HepG2 (cell line): ENCODE data around the gene SLC7A10. TPM values are rescaled to one million over a fixed set of nuclear protein-coding genes. Genes with fewer than 3 reads are reported as not detected.

Source experiments
- ATAC-seq: fragments of 200-7000 bp; cut with Tn5 transposase; 3 replicates; pipeline ENCODE4 v1.9.1; 2020; ENCODE audit warnings: mild to moderate bottlenecking, moderate library complexity
- BruUV-seq: library from RNA; stranded (reverse); fragments of 400-500 nt; replicated peaks from 2 replicates; lab custom pipeline; 2021; lab: Mats Ljungman, UMichigan
- CTCF ChIA-PET: fragments of 300-600 bp; formaldehyde crosslinking; extraction: SDS; loops from one replicate; lab custom pipeline; 2021; ENCODE audit warnings: low total read pairs, inconsistent platforms, low intra/inter-chr PET ratio; lab: Yijun Ruan, JAX
- POLR2A ChIA-PET: fragments of 350-600 bp; sonication (Branson Sonifier 250); formaldehyde crosslinking; loops from one replicate; lab custom pipeline; 2020; ENCODE audit warnings: antibody characterized with exemption, inconsistent platforms; lab: Yijun Ruan, JAX
- DNase-seq: peaks from one replicate; pipeline ENCODE4 v3.0.0-alpha.2; 2015; ENCODE audit warnings: low spot score
- FAIRE-seq: peaks from 3 replicates; lab custom pipeline; 2011; peaks lifted over from hg19 to GRCh38; lab: Jason Lieb, UNC
- H2AFZ ChIP-seq: one replicate; pipeline ENCODE4 v1.6.1; 2011; ENCODE audit warnings: low read length, inconsistent platforms
- H3K27ac ChIP-seq: fragments of 300-600 bp; 3 replicates; pipeline ENCODE4 v1.8.0; 2011; ENCODE audit warnings: mixed run types, mild to moderate bottlenecking, mixed read lengths, low read length, inconsistent platforms; ENCODE audit not compliant: insufficient read depth; ENCODE audit errors: extremely low read length
- H3K27me3 ChIP-seq, 2 experiments: fragments of 200-600 bp in 1 of 2; 2 replicates in 1 of 2; 3 replicates in 1 of 2; pipeline versions ENCODE4 v1.6.0 to v1.8.0; 2011; ENCODE audit warnings: low read length in 2 of 2, mild to moderate bottlenecking in 2 of 2, moderate library complexity in 2 of 2, inconsistent platforms in 1 of 2; ENCODE audit not compliant: insufficient read depth in 2 of 2, control insufficient read depth in 1 of 2
- H3K36me3 ChIP-seq, 2 experiments: fragments of 200-600 bp in 1 of 2; replicated peaks in 1 of 2; 2 replicates in 1 of 2; 3 replicates in 1 of 2; pipeline versions ENCODE4 v1.5.1 to v1.8.0; 2011; ENCODE audit warnings: low read length in 2 of 2, inconsistent platforms in 1 of 2; ENCODE audit not compliant: insufficient read depth in 2 of 2, control insufficient read depth in 1 of 2
- H3K4me1 ChIP-seq: 2 replicates; pipeline ENCODE4 v1.5.1; 2012; ENCODE audit warnings: low read length, inconsistent platforms; ENCODE audit not compliant: insufficient read depth
- H3K4me2 ChIP-seq: 2 replicates; pipeline ENCODE4 v1.6.0; 2011; ENCODE audit warnings: low read depth, low read length, inconsistent platforms
- H3K4me3 ChIP-seq, 3 experiments: fragments of 200-600 bp in 1 of 3; sonication (generic), shearing (Covaris generic) in 1 of 3; replicated peaks in 1 of 3; 2 replicates each; pipeline ENCODE4 v1.5.1; 2011 to 2016; ENCODE audit warnings: low read length in 3 of 3, inconsistent platforms in 2 of 3, low read depth in 2 of 3, mild to moderate bottlenecking in 2 of 3, control low read depth in 1 of 3, mixed read lengths in 1 of 3; ENCODE audit not compliant: insufficient read depth in 1 of 3
- H3K79me2 ChIP-seq: one replicate; pipeline ENCODE4 v1.6.1; 2011; ENCODE audit warnings: low read length, inconsistent platforms; ENCODE audit not compliant: insufficient read depth
- H3K9ac ChIP-seq: 2 replicates; pipeline ENCODE4 v1.6.0; 2011; ENCODE audit warnings: mild to moderate bottlenecking, low read depth, low read length, inconsistent platforms; ENCODE audit not compliant: insufficient read depth
- H3K9me3 ChIP-seq: 2 replicates; pipeline ENCODE4 v1.5.1; 2012; ENCODE audit warnings: mild to moderate bottlenecking, low read length
- H4K20me1 ChIP-seq: 2 replicates; pipeline ENCODE4 v1.6.0; 2011; ENCODE audit warnings: inconsistent platforms, mild to moderate bottlenecking, low read length, moderate library complexity; ENCODE audit not compliant: insufficient read depth
- ADNP ChIP-seq: sonication (generic); formaldehyde crosslinking; IDR thresholded peaks from 2 replicates; pipeline ENCODE4 v1.4.0; 2020; ENCODE audit warnings: missing genetic modification reagents
- ATF4 ChIP-seq, 2 experiments: fragments of 450-650 bp in 1 of 2; sonication (generic) in 1 of 2; formaldehyde crosslinking; IDR thresholded peaks; 2 replicates each; pipeline versions ENCODE4 v1.5.0 to v1.8.0; 2020 to 2022; ENCODE audit warnings: mild to moderate bottlenecking in 1 of 2, missing genetic modification reagents in 1 of 2
- CHD4 ChIP-seq: fragments of 200-600 bp; sonication (generic); IDR thresholded peaks from 2 replicates; pipeline ENCODE4 v1.7.0; 2017; ENCODE audit warnings: mild to moderate bottlenecking, low read length, borderline replicate concordance
- CTCF ChIP-seq: sonication (generic); formaldehyde crosslinking; IDR thresholded peaks from 2 replicates; pipeline ENCODE4 v1.5.0; 2020; ENCODE audit warnings: mild to moderate bottlenecking, missing genetic modification reagents, moderate library complexity
- FOXC1 ChIP-seq: sonication (generic); formaldehyde crosslinking; IDR thresholded peaks from 2 replicates; pipeline ENCODE4 v1.8.0; 2022; ENCODE audit warnings: mild to moderate bottlenecking, missing genetic modification reagents, borderline replicate concordance
- JUN ChIP-seq: sonication (generic); formaldehyde crosslinking; IDR thresholded peaks from 2 replicates; pipeline ENCODE4 v1.4.0; 2020; ENCODE audit warnings: mild to moderate bottlenecking, missing genetic modification reagents
- MIER3 ChIP-seq: IDR thresholded peaks from 2 replicates; pipeline ENCODE4 v1.6.1; 2016; ENCODE audit warnings: missing compliant biosample characterization, borderline replicate concordance
- MYC ChIP-seq: sonication (generic); formaldehyde crosslinking; IDR thresholded peaks from 2 replicates; pipeline ENCODE4 v1.9.0; 2021; ENCODE audit warnings: missing genetic modification reagents, borderline replicate concordance
- SETDB1 ChIP-seq: sonication (generic); formaldehyde crosslinking; IDR thresholded peaks from 2 replicates; pipeline ENCODE4 v1.5.1; 2020; ENCODE audit warnings: missing genetic modification reagents, mild to moderate bottlenecking, borderline replicate concordance
- SIX1 ChIP-seq: sonication (generic); formaldehyde crosslinking; IDR thresholded peaks from 2 replicates; pipeline ENCODE4 v1.4.0; 2020; ENCODE audit warnings: missing genetic modification reagents, borderline replicate concordance
- SMC3 ChIP-seq: IDR thresholded peaks from 2 replicates; pipeline ENCODE4 v1.6.1; 2011; ENCODE audit warnings: low read length, improper control_type of control experiment
- SP4 ChIP-seq: sonication (generic); formaldehyde crosslinking; IDR thresholded peaks from 2 replicates; pipeline ENCODE4 v1.8.1; 2023; ENCODE audit warnings: mild to moderate bottlenecking, missing genetic modification reagents
- TBX2 ChIP-seq: sonication (generic); formaldehyde crosslinking; IDR thresholded peaks from 2 replicates; pipeline ENCODE4 v1.5.0; 2020; ENCODE audit warnings: missing genetic modification reagents, mild to moderate bottlenecking, borderline replicate concordance
- ZMYM4 ChIP-seq: sonication (generic); formaldehyde crosslinking; IDR thresholded peaks from 2 replicates; pipeline ENCODE4 v1.8.1; 2023; ENCODE audit warnings: mild to moderate bottlenecking, missing genetic modification reagents
- WGBS: methylation state at CpG from one replicate; pipeline ENCODE4 v1.1.6; 2017; ENCODE audit warnings: low lambda C conversion rate; 5-methylcytosine and 5-hydroxymethylcytosine counted together
- in situ Hi-C: cut with HindIII; loops from 2 replicates; pipeline ENCODE4 v1.10.0; 2017; ENCODE audit warnings: low pct_unique_long_range_greater_than_20kb; ENCODE audit not compliant: extremely low pct_ligation_motif_present
- intact Hi-C: fragments of 100-400 bp; cut with micrococcal nuclease; formaldehyde crosslinking; loops from one replicate; pipeline ENCODE4 v1.10.0; 2022; ENCODE audit not compliant: unreplicated experiment
- polyA plus RNA-seq, 8 experiments: library from polyadenylated mRNA; depleted of rRNA in 3 of 8; stranded (reverse) in 7 of 8; unstranded in 1 of 8; fragments of >200 nt; fragmentation: Illumina TruSeq in 4 of 8; extraction: Trizol in 4 of 8; gene quantifications; 2 replicates each; pipeline versions ENCODE4 v1.2.1 to v1.2.3, GENCODE V29; 2011 to 2016; ENCODE audit warnings: low read depth in 4 of 8, missing spikeins in 1 of 8, mixed read lengths in 1 of 8; ENCODE audit not compliant: insufficient read depth in 1 of 8
- total RNA-seq, 5 experiments: library from RNA; depleted of rRNA; stranded (reverse); fragments of >200 nt; fragmentation: Illumina TruSeq; extraction: Trizol; gene quantifications; 2 replicates each; pipeline ENCODE4 v1.2.3, GENCODE V29; 2016; ENCODE audit warnings: low read depth in 1 of 5
- TF ChIP-seq, protein P1 (sequence below): sonication (generic); formaldehyde crosslinking; IDR thresholded peaks from 2 replicates; pipeline ENCODE4 v1.4.0; 2020; ENCODE audit warnings: mild to moderate bottlenecking, missing genetic modification reagents
- TF ChIP-seq, protein P2 (sequence below): sonication (generic); formaldehyde crosslinking; IDR thresholded peaks from 2 replicates; pipeline ENCODE4 v1.5.0; 2020; ENCODE audit warnings: missing genetic modification reagents

The SLC7A10 gene
- total and polyA plus RNA-seq, 2 of the 13 experiments (the other 11 are each of a cell fraction or from before 2014, with no cell fraction given), result 1.1 to 2.2 TPM

DNA sequence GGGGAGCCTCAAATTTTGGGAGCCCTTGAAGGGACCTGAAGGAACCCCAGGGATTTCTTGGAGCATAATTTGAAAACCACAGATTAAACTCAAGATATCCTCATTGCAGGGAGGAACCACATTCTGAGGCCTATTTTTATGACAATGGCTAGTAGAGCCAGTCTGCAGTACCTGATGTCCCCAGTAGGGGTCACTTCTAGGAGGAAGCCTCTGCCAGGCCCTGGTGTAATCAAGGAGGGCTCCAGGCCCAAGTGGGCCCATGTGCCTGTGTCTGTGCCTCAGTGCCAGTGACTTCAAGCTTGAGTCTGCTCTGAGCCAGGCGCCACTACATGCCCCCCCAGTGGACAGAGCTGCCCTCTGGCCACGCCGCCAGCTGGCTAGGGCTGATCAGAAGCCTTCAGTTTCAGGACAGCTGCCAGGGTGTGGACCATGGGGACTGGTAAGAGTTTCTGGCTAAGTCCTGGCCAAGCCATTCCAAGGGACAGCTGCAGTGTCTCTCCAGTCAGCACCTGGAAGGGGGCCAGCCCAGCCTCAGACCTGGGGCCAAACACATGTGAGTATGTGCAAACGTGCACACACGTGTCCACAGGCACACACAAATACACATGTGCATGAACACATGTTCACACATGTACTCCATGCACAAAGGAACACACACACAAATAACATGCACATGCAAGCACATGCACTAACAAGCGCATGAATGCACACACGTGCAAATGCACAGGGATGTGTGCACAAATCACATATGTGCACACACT, 20.5 kb upstream of the SLC7A10 start:
- no peaks in the 10 kb centered on the region for H4K20me1 ChIP-seq
- no peak overlapping the region for H3K27ac ChIP-seq
- no peak overlapping the region for H2AFZ ChIP-seq
- intact Hi-C loops (loop anchor here (2.0 kb wide), 1 partner anchor 57 kb away; the partner anchor contains the start of gene CEBPA), in situ Hi-C loops (no loop called here)
- DNase-seq, result no peak
- no peaks in the 10 kb centered on the region for H3K36me3 ChIP-seq
- no peak overlapping the region for H3K9ac ChIP-seq
- no peak overlapping the region for H3K4me2 ChIP-seq
- CTCF ChIA-PET, result no interaction called here
- H3K4me3 ChIP-seq, result no peak overlapping the region
- POLR2A ChIA-PET, result interaction anchor here (0.8 to 4.1 kb wide), 6 partner anchors 26 to 157 kb away, joined by 3 to 51 read pairs (median 8); partner anchors contain the start of gene CEBPA
- peaks cover 7% of the 10 kb centered on the region; the same call in 1 of the 2 replicates for H3K9me3 ChIP-seq
- no peaks in the 10 kb centered on the region for H3K27me3 ChIP-seq
- BruUV-seq, result no TSS peak
- H3K4me1 ChIP-seq, result peaks cover 57% of the 10 kb centered on the region
- no peaks in the 10 kb centered on the region for H3K79me2 ChIP-seq
- FAIRE-seq, result peak; percentile 15
- 66% methylated on average over 4 of the region's 7 CpGs for WGBS
- no peak for ATAC-seq
- TF ChIP-seq CTCF, result peak; percentile 43
- no peak for TF ChIP-seq ZMYM4 (CRISPR knock-in tag)
- TF ChIP-seq TBX2 (CRISPR knock-in tag), result no peak
- peak; percentile 9; the same call in 1 of the 2 replicates for TF ChIP-seq SMC3
- TF ChIP-seq ADNP (CRISPR knock-in tag), result peak; percentile 57; the same call in 1 of the 2 replicates
- TF ChIP-seq SP4 (CRISPR knock-in tag), result no peak
- TF ChIP-seq MYC (CRISPR knock-in tag), result peak; percentile 7; the same call in 1 of the 2 replicates
- TF ChIP-seq, protein P1, sequence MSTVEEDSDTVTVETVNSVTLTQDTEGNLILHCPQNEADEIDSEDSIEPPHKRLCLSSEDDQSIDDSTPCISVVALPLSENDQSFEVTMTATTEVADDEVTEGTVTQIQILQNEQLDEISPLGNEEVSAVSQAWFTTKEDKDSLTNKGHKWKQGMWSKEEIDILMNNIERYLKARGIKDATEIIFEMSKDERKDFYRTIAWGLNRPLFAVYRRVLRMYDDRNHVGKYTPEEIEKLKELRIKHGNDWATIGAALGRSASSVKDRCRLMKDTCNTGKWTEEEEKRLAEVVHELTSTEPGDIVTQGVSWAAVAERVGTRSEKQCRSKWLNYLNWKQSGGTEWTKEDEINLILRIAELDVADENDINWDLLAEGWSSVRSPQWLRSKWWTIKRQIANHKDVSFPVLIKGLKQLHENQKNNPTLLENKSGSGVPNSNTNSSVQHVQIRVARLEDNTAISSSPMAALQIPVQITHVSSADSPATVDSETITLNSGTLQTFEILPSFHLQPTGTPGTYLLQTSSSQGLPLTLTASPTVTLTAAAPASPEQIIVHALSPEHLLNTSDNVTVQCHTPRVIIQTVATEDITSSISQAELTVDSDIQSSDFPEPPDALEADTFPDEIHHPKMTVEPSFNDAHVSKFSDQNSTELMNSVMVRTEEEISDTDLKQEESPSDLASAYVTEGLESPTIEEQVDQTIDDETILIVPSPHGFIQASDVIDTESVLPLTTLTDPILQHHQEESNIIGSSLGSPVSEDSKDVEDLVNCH, result no peak
- TF ChIP-seq, protein P2, sequence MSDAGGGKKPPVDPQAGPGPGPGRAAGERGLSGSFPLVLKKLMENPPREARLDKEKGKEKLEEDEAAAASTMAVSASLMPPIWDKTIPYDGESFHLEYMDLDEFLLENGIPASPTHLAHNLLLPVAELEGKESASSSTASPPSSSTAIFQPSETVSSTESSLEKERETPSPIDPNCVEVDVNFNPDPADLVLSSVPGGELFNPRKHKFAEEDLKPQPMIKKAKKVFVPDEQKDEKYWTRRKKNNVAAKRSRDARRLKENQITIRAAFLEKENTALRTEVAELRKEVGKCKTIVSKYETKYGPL, result no peak
- TF ChIP-seq CHD4, result peak; percentile 65
- 0 out of 2 replicates have a peak, but pooled peaks have one; percentile 34 for TF ChIP-seq FOXC1 (CRISPR knock-in tag)
- TF ChIP-seq SETDB1 (CRISPR knock-in tag), result peak; percentile 87; the same call in 1 of the 2 replicates
- TF ChIP-seq MIER3 (CRISPR knock-in tag), result no peak
- no peak for TF ChIP-seq ATF4 (CRISPR knock-in tag; IDR thresholded peaks at IDR 0.05)
- no peak for TF ChIP-seq SIX1 (CRISPR knock-in tag)
- no peak for TF ChIP-seq JUN (CRISPR knock-in tag)
